ENCODE measurements around the gene TUBGCP3.

The TUBGCP3 gene

DNA sequence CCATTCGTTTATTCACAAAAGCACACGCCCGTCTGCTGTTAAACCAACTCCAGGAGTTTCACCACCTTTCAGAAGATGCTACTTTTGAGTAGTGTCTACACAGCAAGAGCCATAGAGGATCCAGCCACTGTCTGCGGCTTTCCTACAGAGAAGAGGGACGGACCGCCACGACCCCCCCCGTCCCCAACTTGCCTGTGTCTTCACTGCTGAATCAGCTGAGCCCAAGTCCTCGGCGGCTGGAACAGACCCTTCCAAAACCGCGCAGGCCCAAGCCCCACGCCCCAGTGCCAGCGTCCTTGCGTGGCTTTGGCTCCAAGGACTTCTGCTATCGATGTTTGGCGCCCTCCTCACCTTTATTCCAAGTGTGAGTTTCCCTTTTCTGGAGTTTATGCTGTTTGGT lies 146.7 kb downstream of the TUBGCP3 start:
- DNase-seq (ENCODE audit: low read depth), result no peak

DNA sequence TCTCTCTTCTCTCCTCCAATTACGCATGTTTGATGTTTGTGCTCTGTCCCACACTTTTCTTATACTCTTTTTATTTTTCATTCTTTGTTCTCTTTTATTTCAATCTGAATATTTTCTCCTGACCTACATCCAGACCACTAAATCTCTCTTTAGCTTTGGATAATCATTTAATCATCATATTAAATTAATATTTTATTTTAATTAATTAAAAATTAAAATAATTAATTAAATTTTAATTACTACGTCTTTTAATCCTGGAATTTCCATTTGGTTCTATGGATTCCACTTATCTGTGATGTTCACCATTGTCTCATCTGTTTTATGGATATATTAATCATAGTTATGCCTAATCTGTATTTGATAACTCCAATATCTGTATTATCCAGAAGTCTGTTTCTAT lies 149.4 kb downstream of the TUBGCP3 start:
- DNase-seq (ENCODE audit: low read depth), result no peak

DNA sequence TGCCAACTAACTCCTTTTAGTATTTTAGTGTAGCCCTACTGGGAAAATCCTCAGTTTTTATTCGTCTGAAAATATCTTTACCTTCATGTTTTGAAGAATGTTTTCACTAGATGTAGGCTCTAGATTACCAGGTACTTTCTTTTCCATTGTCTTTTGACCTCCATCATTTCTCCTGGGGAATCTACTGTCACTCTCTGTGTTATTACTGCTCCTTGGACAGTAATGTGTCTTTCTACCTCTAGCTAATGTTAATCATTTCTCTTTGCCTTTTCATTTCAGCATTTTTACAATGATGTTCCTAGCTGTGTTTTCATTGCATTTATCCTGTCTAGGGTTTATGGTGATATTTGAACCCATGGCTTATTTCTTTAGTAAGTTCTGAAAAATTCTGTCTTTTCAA lies 149.9 kb downstream of the TUBGCP3 start:
- no peak for DNase-seq (ENCODE audit: low read depth)

DNA sequence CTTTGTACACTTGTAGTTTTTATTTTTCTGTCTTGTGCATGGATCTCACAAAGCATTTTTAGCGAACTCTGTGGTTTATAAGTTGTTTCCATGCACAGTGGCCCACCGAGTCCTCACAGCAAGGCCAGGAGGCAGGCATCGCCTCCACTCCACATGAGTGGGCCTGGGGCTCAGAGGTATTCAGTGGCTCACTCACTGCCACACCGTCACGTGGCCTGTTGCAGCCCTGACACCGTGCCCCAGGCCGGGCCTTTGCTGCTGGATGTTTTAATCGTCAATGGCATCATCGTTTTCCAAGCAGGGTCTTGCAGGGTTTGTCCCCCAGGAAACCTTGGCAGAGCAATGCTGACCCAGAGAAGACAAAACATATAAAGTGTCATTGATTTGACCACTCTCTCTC lies 152.0 kb downstream of the TUBGCP3 start:
- DNase-seq (ENCODE audit: low read depth), result no peak
